Body of pancreas (tissue), 4 donors: Measurements from ENCODE around the gene SPATS2L. TPM values are rescaled to one million over a fixed set of nuclear protein-coding genes. Genes with fewer than 3 reads are reported as not detected.

Experiments
- ATAC-seq: fragments of 150-250 bp; one replicate; pipeline ENCODE4 v1.9.1; 2016
- DNase-seq, 4 donors: peaks; one replicate each; pipeline ENCODE4 v3.0.0-alpha.2; 2019
- H3K27ac ChIP-seq, 4 donors: fragments of 200-600 bp; sonication (generic); 1 replicate in 3 of 4; 2 replicates in 1 of 4; pipeline versions ENCODE4 v1.5.1 to v1.6.1; 2016 to 2019; ENCODE audit warnings: mild to moderate bottlenecking in 1 of 4, mixed read lengths in 1 of 4, moderate library complexity in 1 of 4
- H3K27me3 ChIP-seq, 2 donors: fragments of 200-600 bp; sonication (generic); one replicate each; pipeline ENCODE4 v1.6.0; 2016; ENCODE audit warnings: mild to moderate bottlenecking in 1 of 2
- H3K36me3 ChIP-seq, 2 donors: fragments of 200-600 bp; sonication (generic); replicated peaks in 1 of 2; 2 replicates each; pipeline ENCODE4 v1.5.1; 2016; ENCODE audit warnings: low read depth in 2 of 2; ENCODE audit not compliant: insufficient read depth in 1 of 2
- H3K4me1 ChIP-seq: fragments of 200-600 bp; sonication (generic); one replicate; pipeline ENCODE4 v1.6.0; 2016
- H3K4me3 ChIP-seq, 2 donors: fragments of 200-600 bp; sonication (generic); 1 replicate in 1 of 2; 2 replicates in 1 of 2; pipeline ENCODE4 v1.5.1; 2016 to 2019
- H3K9me3 ChIP-seq, 3 donors: fragments of 200-600 bp; sonication (generic); 1 replicate in 2 of 3; 2 replicates in 1 of 3; pipeline ENCODE4 v1.5.1; 2016
- POLR2A ChIP-seq, 3 donors: fragments of 450-650 bp; IDR thresholded peaks; one replicate each; pipeline ENCODE4 v1.6.1; 2016; ENCODE audit warnings: antibody characterized with exemption in 3 of 3, mild to moderate bottlenecking in 2 of 3
- WGBS, 2 donors: methylation state at CpG; one replicate each; pipeline ENCODE4 v1.1.5; 2017; 5-methylcytosine and 5-hydroxymethylcytosine counted together
- intact Hi-C: fragments of 100-400 bp; cut with DNase I; formaldehyde crosslinking; loops from one replicate; pipeline ENCODE4 v1.15.1; 2023
- total RNA-seq, 2 donors: library from RNA; depleted of rRNA; stranded (reverse); fragments of >200 nt; gene quantifications; one replicate each; pipeline ENCODE4 v1.1.0, GENCODE V29; 2016
- TF ChIP-seq, protein P1 (sequence below), 7 experiments: fragments of 450-650 bp in 4 of 7; fragments of 200-600 bp in 3 of 7; sonication (generic) in 3 of 7; IDR thresholded peaks; one replicate each; pipeline ENCODE4 v1.5.1; 2016 to 2019; ENCODE audit warnings: antibody characterized with exemption in 7 of 7

Gene SPATS2L
- total RNA-seq, 2 donors from 2014 or later: 39.2 to 49.8 TPM

DNA sequence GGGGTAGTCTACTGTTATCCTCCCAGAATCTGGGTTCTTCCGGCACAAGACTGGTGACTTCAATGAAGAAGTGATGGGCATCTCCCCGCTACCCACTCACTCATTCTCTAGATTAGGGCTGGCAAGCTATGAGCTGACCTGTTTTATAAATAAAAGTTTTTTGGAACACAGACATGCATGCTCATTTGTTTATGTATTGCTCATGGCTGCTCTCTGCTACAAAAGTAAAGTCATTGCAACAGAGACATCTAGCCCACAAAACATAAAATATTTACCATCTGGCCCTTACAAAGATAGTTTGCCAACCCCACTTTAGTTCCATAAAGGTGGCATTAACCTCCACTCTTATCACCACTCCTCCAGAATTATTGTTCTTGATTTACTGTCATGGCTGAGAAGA lies 39.1 kb upstream of the SPATS2L start:
- no peaks in the 10 kb centered on the region for H3K9me3 ChIP-seq
- DNase-seq (no peak), ATAC-seq (no peak)
- TF ChIP-seq POLR2A (IDR thresholded peaks at IDR 0.05): no peak
- TF ChIP-seq, protein P1, sequence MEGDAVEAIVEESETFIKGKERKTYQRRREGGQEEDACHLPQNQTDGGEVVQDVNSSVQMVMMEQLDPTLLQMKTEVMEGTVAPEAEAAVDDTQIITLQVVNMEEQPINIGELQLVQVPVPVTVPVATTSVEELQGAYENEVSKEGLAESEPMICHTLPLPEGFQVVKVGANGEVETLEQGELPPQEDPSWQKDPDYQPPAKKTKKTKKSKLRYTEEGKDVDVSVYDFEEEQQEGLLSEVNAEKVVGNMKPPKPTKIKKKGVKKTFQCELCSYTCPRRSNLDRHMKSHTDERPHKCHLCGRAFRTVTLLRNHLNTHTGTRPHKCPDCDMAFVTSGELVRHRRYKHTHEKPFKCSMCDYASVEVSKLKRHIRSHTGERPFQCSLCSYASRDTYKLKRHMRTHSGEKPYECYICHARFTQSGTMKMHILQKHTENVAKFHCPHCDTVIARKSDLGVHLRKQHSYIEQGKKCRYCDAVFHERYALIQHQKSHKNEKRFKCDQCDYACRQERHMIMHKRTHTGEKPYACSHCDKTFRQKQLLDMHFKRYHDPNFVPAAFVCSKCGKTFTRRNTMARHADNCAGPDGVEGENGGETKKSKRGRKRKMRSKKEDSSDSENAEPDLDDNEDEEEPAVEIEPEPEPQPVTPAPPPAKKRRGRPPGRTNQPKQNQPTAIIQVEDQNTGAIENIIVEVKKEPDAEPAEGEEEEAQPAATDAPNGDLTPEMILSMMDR (IDR thresholded peaks at IDR 0.05): no peak
- H3K27ac ChIP-seq: no peak overlapping the region
- no peaks in the 10 kb centered on the region for H3K4me1 ChIP-seq
- no peaks in the 10 kb centered on the region for H3K36me3 ChIP-seq
- H3K4me3 ChIP-seq: no peak overlapping the region
- intact Hi-C loops: no loop called here
- no peaks in the 10 kb centered on the region for H3K27me3 ChIP-seq
- 78 to 90% methylated on average over 2 of the region's 2 CpGs for WGBS, 2 donors

DNA sequence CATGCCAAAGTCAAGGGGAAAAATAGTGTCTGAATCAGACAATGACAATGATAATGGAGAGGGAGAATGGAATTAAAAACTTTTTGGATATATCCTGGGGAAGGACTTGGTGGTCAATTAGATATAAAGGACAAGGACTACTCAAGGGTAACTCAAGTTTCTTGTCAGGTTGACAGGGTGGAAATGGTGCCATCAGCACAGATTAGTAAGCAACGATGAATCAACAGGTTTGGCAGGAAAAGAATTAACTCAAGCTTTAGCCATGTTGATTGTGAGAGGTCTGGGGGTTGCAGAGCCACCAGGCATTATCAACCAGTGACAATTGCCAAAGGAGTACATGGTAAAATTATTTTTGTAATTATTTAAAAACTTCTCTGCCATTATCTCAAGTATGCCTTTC lies 35.8 kb upstream of the SPATS2L start:
- Histone ChIP-seq H3K27me3 (no peaks in the 10 kb centered on the region), H3K4me3 (no peak overlapping the region), H3K4me1 (no peaks in the 10 kb centered on the region), H3K9me3 (no peaks in the 10 kb centered on the region), H3K36me3 (no peaks in the 10 kb centered on the region), H3K27ac (no peak overlapping the region)
- intact Hi-C loops: no loop called here
- no peak for ATAC-seq
- 51 to 59% methylated on average over 1 of the region's 1 CpG for WGBS, 2 donors
- TF ChIP-seq POLR2A (IDR thresholded peaks at IDR 0.05): no peak
- TF ChIP-seq, protein P1 (IDR thresholded peaks at IDR 0.05): no peak
- no peak for DNase-seq

DNA sequence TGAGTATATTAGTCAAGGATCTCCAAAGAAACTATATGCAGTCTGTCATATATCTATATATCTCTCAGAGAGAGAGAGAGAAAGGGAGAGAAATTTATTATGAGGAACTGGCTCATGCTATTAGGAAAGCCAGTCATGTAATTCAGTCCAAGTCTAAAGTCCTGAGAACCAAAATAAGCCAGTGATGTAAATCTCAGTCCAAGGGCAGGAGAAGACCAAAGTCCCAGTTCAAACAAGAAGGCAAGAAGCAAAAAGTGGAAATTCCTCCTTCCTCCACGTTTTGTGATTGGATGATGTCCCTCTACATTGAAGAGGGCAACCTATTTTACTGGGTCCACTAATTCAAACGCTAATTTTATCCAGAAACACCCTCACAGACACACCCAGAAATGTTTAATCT lies 34.2 kb upstream of the SPATS2L start:
- intact Hi-C loops: no loop called here
- no peaks in the 10 kb centered on the region for H3K9me3 ChIP-seq
- no peak overlapping the region for H3K4me3 ChIP-seq
- 69 to 71% methylated on average over 2 of the region's 2 CpGs for WGBS, 2 donors
- H3K27me3 ChIP-seq: no peaks in the 10 kb centered on the region
- no peak overlapping the region for H3K27ac ChIP-seq
- H3K36me3 ChIP-seq: no peaks in the 10 kb centered on the region
- no peak for ATAC-seq
- H3K4me1 ChIP-seq: no peaks in the 10 kb centered on the region
- no peak for DNase-seq
- no peak for TF ChIP-seq POLR2A (IDR thresholded peaks at IDR 0.05)
- TF ChIP-seq, protein P1 (IDR thresholded peaks at IDR 0.05): no peak

DNA sequence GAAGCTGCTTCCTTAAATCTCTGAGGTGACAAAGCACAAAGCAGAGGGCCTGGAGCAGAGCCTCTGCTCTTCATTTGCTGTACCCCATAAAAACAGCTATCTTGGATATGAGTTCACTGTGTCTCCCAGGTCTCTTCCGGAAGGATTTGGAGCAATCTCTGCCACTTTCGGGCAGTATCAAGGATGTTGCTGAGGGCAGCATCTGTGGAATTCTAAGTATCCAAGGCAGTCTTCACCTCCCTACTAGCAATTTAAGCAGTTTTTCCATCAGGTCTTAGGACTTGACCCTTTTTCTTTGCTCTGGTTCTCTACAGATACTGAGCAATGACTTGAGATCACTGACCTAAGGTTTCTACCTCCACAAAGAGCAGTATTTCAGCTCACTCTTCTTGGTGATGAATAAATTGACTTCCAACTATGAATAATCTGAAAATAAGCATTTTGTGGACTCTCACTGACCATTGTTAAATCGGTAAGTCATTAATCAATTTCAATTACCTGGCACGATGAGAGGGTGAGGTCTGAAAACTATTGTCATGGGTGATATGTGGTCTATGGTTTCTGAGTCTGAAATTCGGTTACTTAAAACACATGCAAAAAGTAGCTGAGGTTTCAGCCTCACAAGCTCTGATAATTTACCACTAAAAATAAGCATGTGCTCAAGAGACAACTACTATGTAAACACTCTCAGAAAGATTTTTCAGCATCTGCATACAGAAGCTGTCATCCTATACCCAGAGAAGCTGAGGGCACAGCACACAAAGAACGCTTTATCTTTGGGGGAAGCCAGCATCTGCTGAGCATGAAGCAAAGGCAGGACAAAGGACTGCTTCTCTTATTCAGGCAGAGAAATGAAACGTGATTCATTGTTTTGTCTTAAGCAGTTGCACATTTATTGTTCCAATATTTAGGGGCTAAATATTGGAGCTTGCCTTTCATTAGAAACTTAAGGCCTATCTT lies 32.1 kb upstream of the SPATS2L start:
- Histone ChIP-seq H3K4me3 (no peak overlapping the region), H3K27ac (no peak overlapping the region), H3K27me3 (no peaks in the 10 kb centered on the region), H3K9me3 (no peaks in the 10 kb centered on the region), H3K4me1 (no peaks in the 10 kb centered on the region), H3K36me3 (no peaks in the 10 kb centered on the region)
- 62 to 69% methylated on average over 7 of the region's 7 CpGs for WGBS, 2 donors
- TF ChIP-seq, protein P1 (IDR thresholded peaks at IDR 0.05): no peak
- TF ChIP-seq POLR2A (IDR thresholded peaks at IDR 0.05): no peak
- ATAC-seq: no peak
- intact Hi-C loops: no loop called here
- DNase-seq: no peak
